ENCODE measurements around the gene DCHS1. TPM values are rescaled to one million over a fixed set of nuclear protein-coding genes. Genes with fewer than 3 reads are reported as not detected.
"Not testable (repeated sequence)": the region's sequence is repeated elsewhere in the genome, so short reads cannot be mapped to it uniquely, and the experiment has no call there.

Gene DCHS1
- total and polyA plus RNA-seq, 9 of the 15 experiments (the other 6 are each of a cell fraction or from before 2014, with no cell fraction given) = 0.04 to 0.49 (median 0.14) TPM; not detected in 2

DNA sequence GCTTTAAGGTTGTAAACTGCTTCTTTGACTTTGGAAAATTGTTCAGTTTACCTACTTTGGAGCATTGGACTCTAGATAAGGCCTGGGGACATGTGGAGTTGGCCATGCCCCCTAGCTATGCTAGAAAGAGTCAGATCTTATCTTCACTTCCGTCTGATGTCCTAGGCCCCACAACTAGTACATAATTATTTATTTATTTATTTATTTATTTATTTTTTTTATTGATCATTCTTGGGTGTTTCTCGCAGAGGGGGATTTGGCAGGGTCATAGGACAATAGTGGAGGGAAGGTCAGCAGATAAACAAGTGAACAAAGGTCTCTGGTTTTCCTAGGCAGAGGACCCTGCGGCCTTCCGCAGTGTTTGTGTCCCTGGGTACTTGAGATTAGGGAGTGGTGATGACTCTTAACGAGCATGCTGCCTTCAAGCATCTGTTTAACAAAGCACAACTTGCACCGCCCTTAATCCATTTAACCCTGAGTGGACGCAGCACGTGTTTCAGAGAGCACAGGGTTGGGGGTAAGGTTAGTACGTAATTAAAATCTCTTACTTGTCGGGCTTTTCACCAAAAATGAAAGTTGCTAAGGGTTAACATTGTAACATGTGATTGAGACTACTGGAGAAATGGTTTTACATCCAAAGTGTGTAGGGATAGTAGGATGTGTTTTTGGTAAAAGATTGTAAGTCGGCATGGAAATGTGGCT is 35.0 kb upstream of the DCHS1 start (continued):
- TF ChIP-seq, protein P1, sequence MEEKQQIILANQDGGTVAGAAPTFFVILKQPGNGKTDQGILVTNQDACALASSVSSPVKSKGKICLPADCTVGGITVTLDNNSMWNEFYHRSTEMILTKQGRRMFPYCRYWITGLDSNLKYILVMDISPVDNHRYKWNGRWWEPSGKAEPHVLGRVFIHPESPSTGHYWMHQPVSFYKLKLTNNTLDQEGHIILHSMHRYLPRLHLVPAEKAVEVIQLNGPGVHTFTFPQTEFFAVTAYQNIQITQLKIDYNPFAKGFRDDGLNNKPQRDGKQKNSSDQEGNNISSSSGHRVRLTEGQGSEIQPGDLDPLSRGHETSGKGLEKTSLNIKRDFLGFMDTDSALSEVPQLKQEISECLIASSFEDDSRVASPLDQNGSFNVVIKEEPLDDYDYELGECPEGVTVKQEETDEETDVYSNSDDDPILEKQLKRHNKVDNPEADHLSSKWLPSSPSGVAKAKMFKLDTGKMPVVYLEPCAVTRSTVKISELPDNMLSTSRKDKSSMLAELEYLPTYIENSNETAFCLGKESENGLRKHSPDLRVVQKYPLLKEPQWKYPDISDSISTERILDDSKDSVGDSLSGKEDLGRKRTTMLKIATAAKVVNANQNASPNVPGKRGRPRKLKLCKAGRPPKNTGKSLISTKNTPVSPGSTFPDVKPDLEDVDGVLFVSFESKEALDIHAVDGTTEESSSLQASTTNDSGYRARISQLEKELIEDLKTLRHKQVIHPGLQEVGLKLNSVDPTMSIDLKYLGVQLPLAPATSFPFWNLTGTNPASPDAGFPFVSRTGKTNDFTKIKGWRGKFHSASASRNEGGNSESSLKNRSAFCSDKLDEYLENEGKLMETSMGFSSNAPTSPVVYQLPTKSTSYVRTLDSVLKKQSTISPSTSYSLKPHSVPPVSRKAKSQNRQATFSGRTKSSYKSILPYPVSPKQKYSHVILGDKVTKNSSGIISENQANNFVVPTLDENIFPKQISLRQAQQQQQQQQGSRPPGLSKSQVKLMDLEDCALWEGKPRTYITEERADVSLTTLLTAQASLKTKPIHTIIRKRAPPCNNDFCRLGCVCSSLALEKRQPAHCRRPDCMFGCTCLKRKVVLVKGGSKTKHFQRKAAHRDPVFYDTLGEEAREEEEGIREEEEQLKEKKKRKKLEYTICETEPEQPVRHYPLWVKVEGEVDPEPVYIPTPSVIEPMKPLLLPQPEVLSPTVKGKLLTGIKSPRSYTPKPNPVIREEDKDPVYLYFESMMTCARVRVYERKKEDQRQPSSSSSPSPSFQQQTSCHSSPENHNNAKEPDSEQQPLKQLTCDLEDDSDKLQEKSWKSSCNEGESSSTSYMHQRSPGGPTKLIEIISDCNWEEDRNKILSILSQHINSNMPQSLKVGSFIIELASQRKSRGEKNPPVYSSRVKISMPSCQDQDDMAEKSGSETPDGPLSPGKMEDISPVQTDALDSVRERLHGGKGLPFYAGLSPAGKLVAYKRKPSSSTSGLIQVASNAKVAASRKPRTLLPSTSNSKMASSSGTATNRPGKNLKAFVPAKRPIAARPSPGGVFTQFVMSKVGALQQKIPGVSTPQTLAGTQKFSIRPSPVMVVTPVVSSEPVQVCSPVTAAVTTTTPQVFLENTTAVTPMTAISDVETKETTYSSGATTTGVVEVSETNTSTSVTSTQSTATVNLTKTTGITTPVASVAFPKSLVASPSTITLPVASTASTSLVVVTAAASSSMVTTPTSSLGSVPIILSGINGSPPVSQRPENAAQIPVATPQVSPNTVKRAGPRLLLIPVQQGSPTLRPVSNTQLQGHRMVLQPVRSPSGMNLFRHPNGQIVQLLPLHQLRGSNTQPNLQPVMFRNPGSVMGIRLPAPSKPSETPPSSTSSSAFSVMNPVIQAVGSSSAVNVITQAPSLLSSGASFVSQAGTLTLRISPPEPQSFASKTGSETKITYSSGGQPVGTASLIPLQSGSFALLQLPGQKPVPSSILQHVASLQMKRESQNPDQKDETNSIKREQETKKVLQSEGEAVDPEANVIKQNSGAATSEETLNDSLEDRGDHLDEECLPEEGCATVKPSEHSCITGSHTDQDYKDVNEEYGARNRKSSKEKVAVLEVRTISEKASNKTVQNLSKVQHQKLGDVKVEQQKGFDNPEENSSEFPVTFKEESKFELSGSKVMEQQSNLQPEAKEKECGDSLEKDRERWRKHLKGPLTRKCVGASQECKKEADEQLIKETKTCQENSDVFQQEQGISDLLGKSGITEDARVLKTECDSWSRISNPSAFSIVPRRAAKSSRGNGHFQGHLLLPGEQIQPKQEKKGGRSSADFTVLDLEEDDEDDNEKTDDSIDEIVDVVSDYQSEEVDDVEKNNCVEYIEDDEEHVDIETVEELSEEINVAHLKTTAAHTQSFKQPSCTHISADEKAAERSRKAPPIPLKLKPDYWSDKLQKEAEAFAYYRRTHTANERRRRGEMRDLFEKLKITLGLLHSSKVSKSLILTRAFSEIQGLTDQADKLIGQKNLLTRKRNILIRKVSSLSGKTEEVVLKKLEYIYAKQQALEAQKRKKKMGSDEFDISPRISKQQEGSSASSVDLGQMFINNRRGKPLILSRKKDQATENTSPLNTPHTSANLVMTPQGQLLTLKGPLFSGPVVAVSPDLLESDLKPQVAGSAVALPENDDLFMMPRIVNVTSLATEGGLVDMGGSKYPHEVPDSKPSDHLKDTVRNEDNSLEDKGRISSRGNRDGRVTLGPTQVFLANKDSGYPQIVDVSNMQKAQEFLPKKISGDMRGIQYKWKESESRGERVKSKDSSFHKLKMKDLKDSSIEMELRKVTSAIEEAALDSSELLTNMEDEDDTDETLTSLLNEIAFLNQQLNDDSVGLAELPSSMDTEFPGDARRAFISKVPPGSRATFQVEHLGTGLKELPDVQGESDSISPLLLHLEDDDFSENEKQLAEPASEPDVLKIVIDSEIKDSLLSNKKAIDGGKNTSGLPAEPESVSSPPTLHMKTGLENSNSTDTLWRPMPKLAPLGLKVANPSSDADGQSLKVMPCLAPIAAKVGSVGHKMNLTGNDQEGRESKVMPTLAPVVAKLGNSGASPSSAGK (IDR thresholded peaks at IDR 0.05) = peak; percentile 94
- TF ChIP-seq MTA2 (IDR thresholded peaks at IDR 0.05; ENCODE audit: low read depth) = peak; percentile 21; the same call in 1 of the 2 replicates
- TF ChIP-seq, protein P2, sequence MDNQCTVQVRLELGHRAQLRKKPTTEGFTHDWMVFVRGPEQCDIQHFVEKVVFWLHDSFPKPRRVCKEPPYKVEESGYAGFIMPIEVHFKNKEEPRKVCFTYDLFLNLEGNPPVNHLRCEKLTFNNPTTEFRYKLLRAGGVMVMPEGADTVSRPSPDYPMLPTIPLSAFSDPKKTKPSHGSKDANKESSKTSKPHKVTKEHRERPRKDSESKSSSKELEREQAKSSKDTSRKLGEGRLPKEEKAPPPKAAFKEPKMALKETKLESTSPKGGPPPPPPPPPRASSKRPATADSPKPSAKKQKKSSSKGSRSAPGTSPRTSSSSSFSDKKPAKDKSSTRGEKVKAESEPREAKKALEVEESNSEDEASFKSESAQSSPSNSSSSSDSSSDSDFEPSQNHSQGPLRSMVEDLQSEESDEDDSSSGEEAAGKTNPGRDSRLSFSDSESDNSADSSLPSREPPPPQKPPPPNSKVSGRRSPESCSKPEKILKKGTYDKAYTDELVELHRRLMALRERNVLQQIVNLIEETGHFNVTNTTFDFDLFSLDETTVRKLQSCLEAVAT (IDR thresholded peaks at IDR 0.05) = peak in 1 of 2 experiments; percentile 76; a peak in 2 of 4 replicates
- peak; percentile 60; the same call in 1 of the 2 replicates for TF ChIP-seq ZNF589 (CRISPR knock-in tag; IDR thresholded peaks at IDR 0.05; ENCODE audit: low read depth)
- peak; percentile 79 for TF ChIP-seq MYC (IDR thresholded peaks at IDR 0.05; ENCODE audit: low read depth, low read length)
- TF ChIP-seq MYC (CRISPR knock-in tag; IDR thresholded peaks at IDR 0.05; ENCODE audit: borderline replicate concordance, low read depth) = not testable (repeated sequence)
- TF ChIP-seq, protein P3, sequence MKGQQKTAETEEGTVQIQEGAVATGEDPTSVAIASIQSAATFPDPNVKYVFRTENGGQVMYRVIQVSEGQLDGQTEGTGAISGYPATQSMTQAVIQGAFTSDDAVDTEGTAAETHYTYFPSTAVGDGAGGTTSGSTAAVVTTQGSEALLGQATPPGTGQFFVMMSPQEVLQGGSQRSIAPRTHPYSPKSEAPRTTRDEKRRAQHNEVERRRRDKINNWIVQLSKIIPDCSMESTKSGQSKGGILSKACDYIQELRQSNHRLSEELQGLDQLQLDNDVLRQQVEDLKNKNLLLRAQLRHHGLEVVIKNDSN (CRISPR knock-in tag; IDR thresholded peaks at IDR 0.05) = peak; percentile 77
- peak; percentile 89 for TF ChIP-seq NFRKB (IDR thresholded peaks at IDR 0.05; ENCODE audit: low read depth)
- TF ChIP-seq ZFX (CRISPR knock-in tag; IDR thresholded peaks at IDR 0.05) = 0 out of 2 replicates have a peak, but pooled peaks have one; percentile 35
- TF ChIP-seq, protein P4, sequence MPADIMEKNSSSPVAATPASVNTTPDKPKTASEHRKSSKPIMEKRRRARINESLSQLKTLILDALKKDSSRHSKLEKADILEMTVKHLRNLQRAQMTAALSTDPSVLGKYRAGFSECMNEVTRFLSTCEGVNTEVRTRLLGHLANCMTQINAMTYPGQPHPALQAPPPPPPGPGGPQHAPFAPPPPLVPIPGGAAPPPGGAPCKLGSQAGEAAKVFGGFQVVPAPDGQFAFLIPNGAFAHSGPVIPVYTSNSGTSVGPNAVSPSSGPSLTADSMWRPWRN (IDR thresholded peaks at IDR 0.05; ENCODE audit: low read depth) = peak; percentile 51; the same call in 1 of the 2 replicates
- TF ChIP-seq CBFA2T3 (IDR thresholded peaks at IDR 0.05) = peak; percentile 83
- 0 out of 4 replicates have a peak, but pooled peaks have one; percentile 47 to 48 for TF ChIP-seq ARNT (IDR thresholded peaks at IDR 0.05)

Data from K562 (cell line).